ENCODE measurements around the gene PAF1. TPM values are rescaled to one million over a fixed set of nuclear protein-coding genes. Genes with fewer than 3 reads are reported as not detected.

Gene PAF1
- total and polyA plus RNA-seq, 4 donors: 13.7 to 29.4 (median 18.9) TPM

DNA sequence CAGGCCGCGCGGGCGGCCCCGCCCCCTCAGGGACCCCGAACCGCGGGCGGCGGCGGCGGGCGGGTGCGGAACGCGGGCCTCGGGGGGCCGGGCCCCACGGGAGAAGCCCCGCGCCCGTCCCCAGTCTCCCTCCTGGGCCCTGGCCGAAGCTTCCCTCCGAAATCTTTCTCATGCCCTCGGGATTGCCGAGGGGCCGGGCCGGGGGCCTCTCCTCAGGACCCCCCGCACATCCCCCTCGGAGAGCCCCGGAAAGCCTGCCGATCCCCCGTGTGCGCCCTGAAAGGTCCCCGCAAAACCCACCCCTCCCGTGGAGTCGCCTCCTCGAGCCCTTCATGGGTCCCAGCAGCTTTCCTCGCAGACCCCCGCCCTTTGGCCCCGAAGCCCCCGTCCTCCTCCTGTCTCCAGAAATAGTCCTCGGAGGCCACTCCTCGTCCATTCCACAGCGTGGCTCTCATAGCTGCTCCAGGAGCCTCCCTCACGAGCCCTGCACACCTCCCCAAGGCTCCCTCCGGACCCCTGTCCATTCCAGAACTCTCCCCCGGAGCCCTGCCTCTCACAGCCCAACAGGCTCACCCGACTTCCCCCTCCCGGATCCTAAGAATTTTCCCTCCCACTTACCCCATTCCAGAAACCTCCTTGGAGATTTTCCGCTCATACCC is 48.1 kb downstream of the PAF1 start:
- H3K9me3 ChIP-seq (ENCODE audit: control insufficient read depth in 4 of 4, low read length in 3 of 4): no peaks in the 10 kb centered on the region
- peak; percentile 52 for DNase-seq (ENCODE audit: low spot score)
- 2% methylated on average over 51 of the region's 51 CpGs for WGBS
- H3K27ac ChIP-seq (ENCODE audit: low read depth in 1 of 2, low read length in 2 of 2): peak overlapping the region; percentile 64 to 70
- TF ChIP-seq GABPA (IDR thresholded peaks at IDR 0.05 in 1 of 2, conservative IDR thresholded peaks at IDR 0.05 in 1 of 2) (no peak), SP1 (IDR thresholded peaks at IDR 0.05) (no peak)
- peaks cover 5 to 29% (median 16%) of the 10 kb centered on the region in 4 donors for H3K4me1 ChIP-seq (ENCODE audit: control insufficient read depth in 4 of 4, insufficient read depth in 4 of 4, low read length in 3 of 4)
- peak overlapping the region; percentile 62 to 91 (median 67) for H3K4me3 ChIP-seq (ENCODE audit: low read depth in 1 of 3, low read length in 3 of 3)
- peak overlapping the region; percentile 76 to 80 for H3K9ac ChIP-seq (ENCODE audit: low read depth in 1 of 2, low read length in 2 of 2)
- no peaks in the 10 kb centered on the region for H3K27me3 ChIP-seq (ENCODE audit: control insufficient read depth in 4 of 4, insufficient read depth in 4 of 4, low read length in 3 of 4)
- H3K36me3 ChIP-seq (ENCODE audit: control insufficient read depth in 4 of 4, insufficient read depth in 3 of 4, low read depth in 1 of 4, low read length in 3 of 4): peaks cover 0 to 4% (median 0%) of the 10 kb centered on the region in 4 donors

DNA sequence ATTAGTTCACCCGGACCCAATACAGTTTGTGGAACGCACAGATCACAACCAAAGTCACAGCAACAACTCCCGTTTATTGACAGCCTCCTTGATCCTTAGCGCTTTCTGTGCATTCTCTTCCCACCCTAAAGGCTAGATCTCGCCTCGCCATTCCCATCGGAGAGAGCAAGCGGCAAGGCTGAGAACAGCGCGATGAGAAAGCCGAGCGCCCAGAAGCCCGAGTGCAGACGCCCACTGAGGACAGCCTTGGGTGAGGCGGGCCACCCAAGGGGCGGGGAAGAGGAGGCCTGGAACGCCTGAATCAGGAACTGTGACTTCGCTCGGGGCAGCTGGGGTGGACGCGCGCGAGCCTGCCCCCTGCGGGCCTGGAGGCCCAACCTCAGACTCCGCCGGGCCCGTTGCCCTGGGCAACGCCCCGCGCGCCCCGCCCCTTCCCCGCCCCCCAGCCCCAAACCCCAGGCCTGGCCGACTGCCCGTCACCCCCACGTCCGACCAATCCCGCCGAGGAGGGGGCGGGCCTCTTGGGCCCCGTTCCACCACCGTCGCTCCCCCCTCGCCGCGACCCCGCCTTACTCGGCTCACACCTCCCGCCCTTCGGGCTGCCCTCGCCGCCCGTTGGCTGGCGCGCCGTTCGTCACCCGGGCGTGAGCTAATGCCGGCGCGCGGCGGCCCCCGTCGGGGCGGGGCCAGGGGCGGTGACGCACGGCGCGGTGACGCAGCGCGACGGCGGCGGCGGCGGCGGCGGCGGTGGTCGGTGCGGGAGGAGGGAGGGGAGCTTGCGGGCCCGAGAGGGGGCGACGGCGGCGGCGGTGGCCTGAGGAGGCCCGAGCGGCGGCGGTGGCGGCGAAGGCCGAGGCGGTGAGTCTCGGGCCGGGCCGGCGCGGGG is 48.9 kb downstream of the PAF1 start, which contains the start of gene SAMD4B:
Gene SAMD4B, plus strand, starts transcription at position 703 of the 886 bp plus-strand sequence. CDS start 14,473 bp downstream, outside the sequence.
- peaks cover 0 to 4% (median 0%) of the 10 kb centered on the region in 4 donors for H3K36me3 ChIP-seq (ENCODE audit: control insufficient read depth in 4 of 4, insufficient read depth in 3 of 4, low read depth in 1 of 4, low read length in 3 of 4)
- peaks cover 5 to 29% (median 16%) of the 10 kb centered on the region in 4 donors for H3K4me1 ChIP-seq (ENCODE audit: control insufficient read depth in 4 of 4, insufficient read depth in 4 of 4, low read length in 3 of 4)
- TF ChIP-seq CTCF (IDR thresholded peaks at IDR 0.05; ENCODE audit: low read depth, low read length, missing input control) (peak; percentile 87), HNF4G (IDR thresholded peaks at IDR 0.05) (no peak), SP1 (IDR thresholded peaks at IDR 0.05) (peak; percentile 60), NR2F2 (IDR thresholded peaks at IDR 0.05) (peak; percentile 34), GABPA (IDR thresholded peaks at IDR 0.05 in 1 of 2, conservative IDR thresholded peaks at IDR 0.05 in 1 of 2) (peak; percentile 79 to 90), RXRA (IDR thresholded peaks at IDR 0.05) (peak; percentile 52 to 66), MAX (IDR thresholded peaks at IDR 0.05) (no peak), ATF3 (IDR thresholded peaks at IDR 0.05) (no peak), RAD21 (IDR thresholded peaks at IDR 0.05) (peak; percentile 60 to 77), EGR1 (IDR thresholded peaks at IDR 0.05; ENCODE audit: low read depth in 2 of 2) (no peak), FOXA1 (IDR thresholded peaks at IDR 0.05) (peak; percentile 26), HNF4A (conservative IDR thresholded peaks at IDR 0.05) (peak in 1 of 2 donors; percentile 33), YY1 (IDR thresholded peaks at IDR 0.05) (peak; percentile 81), JUND (IDR thresholded peaks at IDR 0.05) (no peak), TAF1 (conservative IDR thresholded peaks at IDR 0.05) (peak; percentile 90), FOXA2 (IDR thresholded peaks at IDR 0.05) (peak; percentile 16)
- TF ChIP-seq, protein P1, sequence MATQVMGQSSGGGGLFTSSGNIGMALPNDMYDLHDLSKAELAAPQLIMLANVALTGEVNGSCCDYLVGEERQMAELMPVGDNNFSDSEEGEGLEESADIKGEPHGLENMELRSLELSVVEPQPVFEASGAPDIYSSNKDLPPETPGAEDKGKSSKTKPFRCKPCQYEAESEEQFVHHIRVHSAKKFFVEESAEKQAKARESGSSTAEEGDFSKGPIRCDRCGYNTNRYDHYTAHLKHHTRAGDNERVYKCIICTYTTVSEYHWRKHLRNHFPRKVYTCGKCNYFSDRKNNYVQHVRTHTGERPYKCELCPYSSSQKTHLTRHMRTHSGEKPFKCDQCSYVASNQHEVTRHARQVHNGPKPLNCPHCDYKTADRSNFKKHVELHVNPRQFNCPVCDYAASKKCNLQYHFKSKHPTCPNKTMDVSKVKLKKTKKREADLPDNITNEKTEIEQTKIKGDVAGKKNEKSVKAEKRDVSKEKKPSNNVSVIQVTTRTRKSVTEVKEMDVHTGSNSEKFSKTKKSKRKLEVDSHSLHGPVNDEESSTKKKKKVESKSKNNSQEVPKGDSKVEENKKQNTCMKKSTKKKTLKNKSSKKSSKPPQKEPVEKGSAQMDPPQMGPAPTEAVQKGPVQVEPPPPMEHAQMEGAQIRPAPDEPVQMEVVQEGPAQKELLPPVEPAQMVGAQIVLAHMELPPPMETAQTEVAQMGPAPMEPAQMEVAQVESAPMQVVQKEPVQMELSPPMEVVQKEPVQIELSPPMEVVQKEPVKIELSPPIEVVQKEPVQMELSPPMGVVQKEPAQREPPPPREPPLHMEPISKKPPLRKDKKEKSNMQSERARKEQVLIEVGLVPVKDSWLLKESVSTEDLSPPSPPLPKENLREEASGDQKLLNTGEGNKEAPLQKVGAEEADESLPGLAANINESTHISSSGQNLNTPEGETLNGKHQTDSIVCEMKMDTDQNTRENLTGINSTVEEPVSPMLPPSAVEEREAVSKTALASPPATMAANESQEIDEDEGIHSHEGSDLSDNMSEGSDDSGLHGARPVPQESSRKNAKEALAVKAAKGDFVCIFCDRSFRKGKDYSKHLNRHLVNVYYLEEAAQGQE (IDR thresholded peaks at IDR 0.05): peak; percentile 84
- TF ChIP-seq, protein P2, sequence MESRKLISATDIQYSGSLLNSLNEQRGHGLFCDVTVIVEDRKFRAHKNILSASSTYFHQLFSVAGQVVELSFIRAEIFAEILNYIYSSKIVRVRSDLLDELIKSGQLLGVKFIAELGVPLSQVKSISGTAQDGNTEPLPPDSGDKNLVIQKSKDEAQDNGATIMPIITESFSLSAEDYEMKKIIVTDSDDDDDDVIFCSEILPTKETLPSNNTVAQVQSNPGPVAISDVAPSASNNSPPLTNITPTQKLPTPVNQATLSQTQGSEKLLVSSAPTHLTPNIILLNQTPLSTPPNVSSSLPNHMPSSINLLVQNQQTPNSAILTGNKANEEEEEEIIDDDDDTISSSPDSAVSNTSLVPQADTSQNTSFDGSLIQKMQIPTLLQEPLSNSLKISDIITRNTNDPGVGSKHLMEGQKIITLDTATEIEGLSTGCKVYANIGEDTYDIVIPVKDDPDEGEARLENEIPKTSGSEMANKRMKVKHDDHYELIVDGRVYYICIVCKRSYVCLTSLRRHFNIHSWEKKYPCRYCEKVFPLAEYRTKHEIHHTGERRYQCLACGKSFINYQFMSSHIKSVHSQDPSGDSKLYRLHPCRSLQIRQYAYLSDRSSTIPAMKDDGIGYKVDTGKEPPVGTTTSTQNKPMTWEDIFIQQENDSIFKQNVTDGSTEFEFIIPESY (IDR thresholded peaks at IDR 0.05): peak; percentile 65
- under 1% methylated on average over 105 of the region's 105 CpGs for WGBS
- H3K4me3 ChIP-seq (ENCODE audit: low read depth in 1 of 3, low read length in 3 of 3): peak within 1 kb of the TSS; percentile 72 to 99 (median 91)
- peak; percentile 99 for DNase-seq (ENCODE audit: low spot score)
- no peaks in the 10 kb centered on the region for H3K27me3 ChIP-seq (ENCODE audit: control insufficient read depth in 4 of 4, insufficient read depth in 4 of 4, low read length in 3 of 4)
- peak within 1 kb of the TSS; percentile 80 to 97 for H3K9ac ChIP-seq (ENCODE audit: low read depth in 1 of 2, low read length in 2 of 2)
- H3K27ac ChIP-seq (ENCODE audit: low read depth in 1 of 2, low read length in 2 of 2): peak within 1 kb of the TSS; percentile 81 to 82
- no peaks in the 10 kb centered on the region for H3K9me3 ChIP-seq (ENCODE audit: control insufficient read depth in 4 of 4, low read length in 3 of 4)

All from liver (tissue), 9 donors.